H9 (cell line): ENCODE measurements around the gene GLB1L2. TPM values are rescaled to one million over a fixed set of nuclear protein-coding genes. Genes with fewer than 3 reads are reported as not detected.

Source experiments
- DNase-seq: peaks from one replicate; pipeline ENCODE4 v3.0.0-alpha.2; 2017
- H2AFZ ChIP-seq: one replicate; pipeline ENCODE4 v1.6.1; 2013; ENCODE audit warnings: mild to moderate bottlenecking, low read length, control low read depth, moderate library complexity
- H2AK5ac ChIP-seq: 2 replicates; pipeline ENCODE4 v1.6.1; 2013; ENCODE audit warnings: low read length, control low read depth, mixed read lengths; ENCODE audit not compliant: insufficient read length
- H2BK120ac ChIP-seq: one replicate; pipeline ENCODE4 v1.6.1; 2013; ENCODE audit warnings: low read depth, mild to moderate bottlenecking, low read length, control low read depth, inconsistent platforms; ENCODE audit not compliant: poor library complexity, severe bottlenecking
- H2BK12ac ChIP-seq: 2 replicates; pipeline ENCODE4 v1.6.1; 2013; ENCODE audit warnings: low read length, control low read depth, mixed read lengths, low read depth; ENCODE audit not compliant: insufficient read length
- H2BK15ac ChIP-seq: 2 replicates; pipeline ENCODE4 v1.6.1; 2013; ENCODE audit warnings: low read depth, low read length, control low read depth
- H2BK20ac ChIP-seq: one replicate; pipeline ENCODE4 v1.6.1; 2013; ENCODE audit warnings: low read depth, mild to moderate bottlenecking, low read length, control low read depth, inconsistent platforms; ENCODE audit not compliant: poor library complexity, severe bottlenecking
- H2BK5ac ChIP-seq: 2 replicates; pipeline ENCODE4 v1.6.1; 2013; ENCODE audit warnings: low read length, control low read depth, mixed read lengths; ENCODE audit not compliant: insufficient read length
- H3K14ac ChIP-seq: 2 replicates; pipeline ENCODE4 v1.6.1; 2013; ENCODE audit warnings: low read length, control low read depth; ENCODE audit not compliant: insufficient read depth
- H3K18ac ChIP-seq: 2 replicates; pipeline ENCODE4 v1.6.1; 2013; ENCODE audit warnings: low read depth, mild to moderate bottlenecking, mixed read lengths, low read length, control low read depth; ENCODE audit not compliant: insufficient read length
- H3K23ac ChIP-seq: 2 replicates; pipeline ENCODE4 v1.6.1; 2013; ENCODE audit warnings: low read length, control low read depth, mixed read lengths, low read depth; ENCODE audit not compliant: insufficient read length
- H3K23me2 ChIP-seq: 2 replicates; pipeline ENCODE4 v1.6.1; 2013; ENCODE audit warnings: low read depth, mild to moderate bottlenecking, mixed read lengths, low read length, control low read depth; ENCODE audit not compliant: insufficient read length, poor library complexity, severe bottlenecking
- H3K27ac ChIP-seq: 2 replicates; pipeline ENCODE4 v1.5.1; 2013; ENCODE audit warnings: low read length, control low read depth, mixed read lengths, low read depth; ENCODE audit not compliant: insufficient read length
- H3K27me3 ChIP-seq: 2 replicates; pipeline ENCODE4 v1.6.1; 2013; ENCODE audit warnings: low read length, control low read depth, inconsistent platforms; ENCODE audit not compliant: insufficient read depth
- H3K4ac ChIP-seq: 2 replicates; pipeline ENCODE4 v1.6.1; 2013; ENCODE audit warnings: low read depth, mild to moderate bottlenecking, control low read depth, inconsistent platforms, low read length, moderate library complexity
- H3K4me1 ChIP-seq: 2 replicates; pipeline ENCODE4 v1.6.1; 2013; ENCODE audit warnings: low read length, control low read depth, inconsistent platforms; ENCODE audit not compliant: insufficient read depth
- H3K4me2 ChIP-seq: 2 replicates; pipeline ENCODE4 v1.6.1; 2013; ENCODE audit warnings: low read length, control low read depth, mixed read lengths; ENCODE audit not compliant: insufficient read length, insufficient read depth
- H3K56ac ChIP-seq: 2 replicates; pipeline ENCODE4 v1.6.1; 2013; ENCODE audit warnings: low read depth, mild to moderate bottlenecking, mixed read lengths, low read length, control low read depth; ENCODE audit not compliant: insufficient read length
- H3K79me1 ChIP-seq: 2 replicates; pipeline ENCODE4 v1.6.1; 2013; ENCODE audit warnings: low read depth, mild to moderate bottlenecking, moderate library complexity, low read length, control low read depth, inconsistent platforms; ENCODE audit not compliant: insufficient read depth, poor library complexity, severe bottlenecking
- H3K79me2 ChIP-seq: 2 replicates; pipeline ENCODE4 v1.6.1; 2013; ENCODE audit warnings: low read length, control low read depth, inconsistent platforms; ENCODE audit not compliant: insufficient read depth
- H3K9ac ChIP-seq: 2 replicates; pipeline ENCODE4 v1.6.1; 2013; ENCODE audit warnings: low read length, control low read depth, mixed read lengths; ENCODE audit not compliant: insufficient read length; ENCODE audit errors: extremely low read depth
- H3K9me3 ChIP-seq: one replicate; pipeline ENCODE4 v1.6.1; 2013; ENCODE audit warnings: low read depth, low read length, inconsistent platforms; ENCODE audit not compliant: control insufficient read depth
- H3T11ph ChIP-seq: one replicate; pipeline ENCODE4 v1.6.1; 2013; ENCODE audit warnings: mild to moderate bottlenecking, low read length, control low read depth, inconsistent platforms
- H4K20me1 ChIP-seq: one replicate; pipeline ENCODE4 v1.6.1; 2013; ENCODE audit not compliant: control insufficient read depth, insufficient read length, insufficient read depth
- H4K5ac ChIP-seq: 2 replicates; pipeline ENCODE4 v1.6.1; 2013; ENCODE audit warnings: low read depth, mild to moderate bottlenecking, mixed read lengths, low read length, control low read depth; ENCODE audit not compliant: insufficient read length
- H4K8ac ChIP-seq: replicated peaks from 2 replicates; pipeline ENCODE4 v1.6.1; 2013; ENCODE audit warnings: low read length, control low read depth, mixed read lengths, low read depth; ENCODE audit not compliant: insufficient read length
- H4K91ac ChIP-seq: 2 replicates; pipeline ENCODE4 v1.6.1; 2013; ENCODE audit warnings: low read depth, mild to moderate bottlenecking, moderate library complexity, mixed read lengths, low read length, control low read depth; ENCODE audit not compliant: insufficient read length
- H3K27ac Mint-ChIP-seq, 3 experiments: 2 replicates in 2 of 3; 3 replicates in 1 of 3; pipeline ENCODE4 v1.8.0; 2020 to 2021; ENCODE audit warnings: mixed read lengths in 3 of 3, mild to moderate bottlenecking in 1 of 3, moderate library complexity in 1 of 3
- H3K27me3 Mint-ChIP-seq: 2 replicates; pipeline ENCODE4 v1.8.0; 2021; ENCODE audit warnings: low read depth, mild to moderate bottlenecking, moderate library complexity, mixed read lengths
- H3K36me3 Mint-ChIP-seq, 3 experiments: 2 replicates in 2 of 3; 3 replicates in 1 of 3; pipeline ENCODE4 v1.8.0; 2020 to 2021; ENCODE audit warnings: low read depth in 3 of 3, mixed read lengths in 3 of 3; ENCODE audit not compliant: insufficient read depth in 1 of 3
- H3K4me1 Mint-ChIP-seq, 2 experiments: 2 replicates each; pipeline ENCODE4 v1.8.0; 2020; ENCODE audit warnings: mixed read lengths in 2 of 2
- H3K4me3 Mint-ChIP-seq, 2 experiments: 2 replicates in 1 of 2; 3 replicates in 1 of 2; pipeline ENCODE4 v1.8.0; 2020 to 2021; ENCODE audit warnings: mild to moderate bottlenecking in 2 of 2, mixed read lengths in 2 of 2, moderate library complexity in 1 of 2
- H3K9me3 Mint-ChIP-seq, 2 experiments: 2 replicates in 1 of 2; 3 replicates in 1 of 2; pipeline ENCODE4 v1.8.0; 2020; ENCODE audit warnings: mild to moderate bottlenecking in 2 of 2, mixed read lengths in 2 of 2, moderate library complexity in 1 of 2
- CTCF ChIP-seq: fragments of 200-600 bp; sonication (generic); conservative IDR thresholded peaks from 3 replicates; pipeline ENCODE4 v1.8.0; 2021; ENCODE audit warnings: antibody characterized with exemption, mild to moderate bottlenecking
- WGBS: extraction: QIAGEN DNeasy Blood & Tissue Kit; methylation state at CpG from one replicate; pipeline ENCODE4 v1.1.7; 2013; ENCODE audit warnings: missing lambda C conversion rate, low lambda C conversion rate, mixed read lengths; ENCODE audit not compliant: insufficient read length; ENCODE audit errors: extremely low coverage; 5-methylcytosine and 5-hydroxymethylcytosine counted together
- total RNA-seq: library from RNA; stranded (reverse); gene quantifications from 2 replicates; pipeline ENCODE4 v1.2.1, GENCODE V29; 2021

The GLB1L2 gene
- total RNA-seq, 1 experiment from 2014 or later, result 2.4 TPM

- Histone ChIP-seq H3K23me2 (no peaks in the 10 kb centered on the region), H2BK20ac (no peak overlapping the region), H3K9me3 (no peaks in the 10 kb centered on the region), H4K5ac (no peak overlapping the region), H3K23ac (no peak overlapping the region), H2BK5ac (no peak overlapping the region), H3K79me2 (no peaks in the 10 kb centered on the region), H3K18ac (no peak overlapping the region), H2BK12ac (no peak overlapping the region), H3K56ac (no peak overlapping the region), H3K4ac (no peak overlapping the region), H3K79me1 (no peaks in the 10 kb centered on the region), H2AK5ac (no peak overlapping the region), H2BK120ac (no peak overlapping the region), H2BK15ac (no peak overlapping the region), H3K4me1 (no peaks in the 10 kb centered on the region), H3K27ac (no peak overlapping the region), H3K9ac (no peak overlapping the region), H2AFZ (no peak overlapping the region), H4K20me1 (no peaks in the 10 kb centered on the region), H4K8ac (no peak overlapping the region), H3T11ph (no peak overlapping the region), H3K14ac (no peak overlapping the region), H3K27me3 (no peaks in the 10 kb centered on the region), H4K91ac (no peak overlapping the region), H3K4me2 (no peak overlapping the region)
- DNase-seq, result no peak
- Mint-ChIP-seq H3K4me1 (no peaks in the 10 kb centered on the region), H3K27ac (no peak overlapping the region), H3K4me3 (no peak overlapping the region), H3K9me3 (no peaks in the 10 kb centered on the region; a peak in 2 of 5 replicates), H3K36me3 (peaks cover 18 to 33% (median 27%) of the 10 kb centered on the region in 3 experiments), H3K27me3 (no peaks in the 10 kb centered on the region; the same call in none of the 2 replicates)
- TF ChIP-seq CTCF, result no peak
- WGBS, result no CpG with 5 or more reads among the region's 4 CpGs
Measured at GRCh38 chr11:134322553-134322952, 9.2 kb upstream of the GLB1L2 start.
